Activated CD8-positive, alpha-beta memory T cell treated with anti-CD3 and anti-CD28 coated beads, Interleukin-2, amount 50 U/mL, for 24 hours (primary cell): ENCODE data around the gene RESP18.
"Not testable (repeated sequence)": the region's sequence is repeated elsewhere in the genome, so short reads cannot be mapped to it uniquely, and the experiment has no call there.

Source experiments
- DNase-seq: peaks from one replicate; pipeline ENCODE4 v3.0.0-alpha.2; 2020; ENCODE audit errors: extremely low read depth

RESP18 gene

DNA sequence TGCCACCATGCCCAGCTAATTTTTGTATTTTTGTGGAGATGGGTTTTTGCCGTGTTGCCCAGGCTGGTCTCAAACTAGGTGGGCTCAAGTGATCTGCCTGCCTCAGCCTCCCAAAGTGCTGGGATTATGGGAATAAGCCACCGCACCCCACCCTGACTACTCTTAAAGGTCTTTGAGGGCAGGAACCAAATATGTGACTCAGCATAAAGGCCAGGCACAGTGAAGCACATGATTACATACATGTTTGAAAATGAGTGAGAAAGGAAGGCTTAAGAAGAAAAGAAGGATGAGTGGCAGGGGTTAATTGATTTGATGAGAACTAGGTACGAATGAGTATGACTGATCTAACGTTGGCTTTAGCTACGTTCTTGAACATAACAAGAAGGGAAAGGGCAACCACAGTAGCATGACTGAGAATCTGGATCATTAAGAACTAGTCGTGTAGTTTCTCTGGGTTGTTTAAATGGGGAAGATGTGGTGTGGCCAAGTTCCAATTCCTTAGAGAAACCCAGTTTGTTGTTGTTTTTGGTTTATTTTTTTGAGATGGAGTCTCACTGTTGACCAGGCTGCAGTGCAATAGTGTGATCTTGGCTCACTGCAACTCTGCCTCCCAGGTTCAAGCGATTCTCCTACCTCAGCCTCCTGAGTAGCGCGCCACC is 6.8 kb downstream of the RESP18 start:
- no peak for DNase-seq

DNA sequence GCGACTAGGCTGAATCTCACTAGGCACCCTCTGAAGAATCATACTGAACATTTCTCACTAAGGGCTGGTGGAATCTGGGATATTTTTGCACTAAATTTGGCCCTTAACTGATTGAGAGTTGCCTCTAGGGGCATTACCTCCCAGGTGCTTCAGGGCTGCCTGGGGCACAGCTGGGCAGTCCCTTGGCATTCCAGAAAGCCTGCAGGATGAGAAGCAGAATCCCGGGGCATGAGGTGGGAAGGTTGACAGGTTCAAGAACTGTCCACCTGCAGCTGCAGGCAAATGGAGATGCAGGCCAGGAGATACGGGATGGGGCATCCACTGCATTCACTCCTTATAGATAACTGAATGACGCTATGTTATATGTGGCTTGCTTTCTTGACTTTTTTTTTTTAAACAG is 7.4 kb downstream of the RESP18 start:
- no peak for DNase-seq

DNA sequence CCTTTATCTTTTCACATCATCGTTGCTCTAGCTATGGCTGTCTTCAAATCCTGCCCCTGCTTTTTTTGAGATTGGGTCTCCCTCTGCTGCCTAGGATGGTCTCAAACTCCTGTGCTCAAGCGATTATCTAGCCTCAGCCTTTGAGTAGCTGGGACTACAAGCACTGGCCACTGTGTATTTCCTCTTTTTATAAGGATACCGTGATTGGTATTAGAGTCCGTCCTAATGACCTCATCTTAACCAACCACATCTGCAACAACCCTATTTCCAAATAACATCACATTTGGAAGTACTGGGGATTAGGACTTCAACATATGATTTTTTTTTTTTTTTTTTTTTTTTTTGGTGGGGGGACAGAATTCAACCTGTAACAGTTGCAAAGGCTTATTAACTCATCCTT is 9.1 kb downstream of the RESP18 start:
- DNase-seq = no peak

DNA sequence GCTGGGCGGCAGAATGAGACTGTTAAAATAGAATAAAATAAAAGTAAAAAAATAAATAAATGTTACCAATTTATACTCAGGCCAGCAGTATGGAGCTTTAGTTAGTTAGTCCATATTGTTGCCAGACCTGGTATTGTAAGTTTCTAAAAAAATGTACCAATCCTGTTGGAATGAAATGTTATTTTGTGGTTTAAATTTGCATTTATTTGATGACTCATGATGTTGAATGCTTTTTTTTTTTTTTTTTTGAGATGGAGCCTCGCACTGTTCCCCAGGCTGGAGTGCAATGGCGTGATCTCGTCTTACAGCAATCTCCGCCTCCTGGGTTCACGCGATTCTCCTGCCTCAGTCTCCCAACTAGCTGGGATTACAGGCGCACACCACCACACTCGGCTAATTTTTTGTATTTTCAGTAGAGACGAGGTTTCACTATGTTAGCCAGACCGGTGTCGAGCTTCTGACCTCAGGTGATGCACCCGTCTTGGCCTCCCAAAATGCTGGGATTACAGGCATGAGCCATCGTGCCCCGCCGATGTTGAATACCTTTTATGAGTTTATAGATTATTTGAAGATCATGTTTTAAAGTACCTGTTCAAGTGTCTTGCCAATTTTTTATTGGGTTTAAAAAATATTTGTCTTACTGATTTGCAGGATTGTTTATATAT is 17.6 kb downstream of the RESP18 start:
- no peak for DNase-seq

DNA sequence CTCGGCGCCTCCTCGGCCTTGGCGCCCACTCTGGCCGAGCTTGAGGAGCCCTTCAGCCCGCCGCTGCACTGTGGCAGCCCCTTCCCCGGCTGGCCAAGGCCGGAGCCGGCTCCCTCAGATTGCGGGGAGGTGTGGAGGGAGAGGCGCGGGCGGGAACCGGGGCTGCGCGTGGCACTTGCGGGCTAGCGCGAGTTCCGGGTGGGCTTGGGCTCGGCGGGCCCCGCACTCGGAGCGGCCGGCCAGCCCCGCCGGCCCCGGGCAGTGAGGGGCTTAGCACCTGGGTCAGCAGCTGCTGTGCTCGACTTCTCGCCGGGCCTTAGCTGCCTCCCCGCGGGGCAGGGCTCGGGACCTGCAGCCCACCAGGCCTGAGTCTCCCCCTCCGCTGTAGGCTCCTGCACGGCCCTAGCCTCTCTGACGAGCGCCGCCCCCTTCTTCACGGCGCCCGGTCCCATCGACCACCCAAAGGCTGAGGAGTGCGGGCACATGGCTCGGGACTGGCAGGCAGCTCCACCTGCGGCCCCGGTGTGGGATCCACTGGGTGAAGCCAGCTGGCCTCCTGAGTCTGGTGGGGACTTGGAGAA is 19.8 kb downstream of the RESP18 start:
- not testable (repeated sequence) for DNase-seq

GRCh38 chr2:219309278-219309677 is 23.3 kb downstream of the RESP18 start, which contains the start of gene PTPRN:
Gene PTPRN, minus strand, starts transcription at chr2:219309401. Its CDS starts 69 bp downstream, at chr2:219309332.
- DNase-seq = no peak

DNA sequence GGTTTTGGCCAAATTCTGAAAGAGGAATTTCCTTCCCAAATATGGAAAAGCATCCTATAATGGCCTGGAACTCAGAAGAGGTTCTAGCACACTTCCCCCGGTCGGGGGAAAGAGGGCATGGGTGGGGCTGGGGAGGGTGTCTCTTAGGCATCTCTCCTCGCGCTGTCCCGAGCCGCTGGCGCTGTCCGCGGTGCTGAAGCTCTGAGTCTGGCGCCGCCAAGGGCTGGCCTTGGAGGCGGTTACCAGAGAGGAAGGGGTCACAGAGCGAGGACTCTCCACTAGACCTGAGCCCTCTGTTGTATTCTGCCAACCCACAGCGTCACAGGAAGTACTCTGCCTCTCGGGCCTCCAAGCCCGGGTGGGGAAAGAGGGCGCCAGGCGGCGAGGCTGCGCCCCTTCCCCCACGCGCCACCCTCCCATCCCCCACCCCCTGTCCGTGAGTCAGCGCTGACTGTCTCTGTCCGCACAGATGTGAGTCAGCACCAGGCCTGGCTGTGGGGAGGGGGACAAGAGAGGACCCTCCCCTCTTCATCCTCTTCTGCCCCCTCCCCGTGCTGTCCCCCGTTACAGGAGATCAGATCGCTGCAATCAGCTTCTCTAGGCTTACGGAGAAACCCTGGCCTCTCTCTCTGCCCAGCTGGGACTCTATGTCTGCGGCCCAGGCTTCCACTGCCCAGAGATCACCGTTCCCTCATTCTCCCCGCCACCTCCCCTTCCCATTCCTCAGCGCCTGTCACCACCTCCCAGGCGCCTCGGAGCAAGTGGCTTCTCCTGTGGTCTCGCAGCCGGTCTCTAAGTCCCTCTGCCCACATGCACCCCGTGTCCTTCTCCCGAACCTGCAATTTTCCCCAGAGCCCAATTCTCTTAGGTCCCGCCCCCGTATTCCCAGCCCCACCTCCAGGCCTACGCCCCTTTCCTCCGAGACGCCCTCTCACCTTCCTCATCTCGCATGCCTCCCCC is 24.1 kb downstream of the RESP18 start:
- DNase-seq = no peak

GRCh38 chr2:219306047-219306446 is 26.5 kb downstream of the RESP18 start:
- no peak for DNase-seq

DNA sequence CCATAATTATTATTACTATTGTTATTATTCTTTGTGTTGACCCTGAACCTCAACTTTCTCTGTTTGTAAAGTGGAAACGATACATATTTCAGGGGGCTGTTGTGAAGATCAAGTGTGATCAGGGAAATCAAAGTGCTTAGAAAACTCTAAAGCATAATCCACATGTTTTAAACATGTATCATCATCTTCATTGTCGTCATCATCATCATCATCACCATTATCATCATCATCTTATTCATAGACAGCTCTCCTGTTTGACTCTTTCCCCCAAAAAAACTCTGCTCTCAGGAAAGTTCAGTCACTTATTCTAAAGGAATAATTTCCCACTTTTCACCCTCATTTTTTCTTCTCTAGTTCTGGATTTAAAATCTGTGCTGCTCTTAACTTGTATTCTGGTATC is 28.3 kb downstream of the RESP18 start:
- DNase-seq = no peak

- DNase-seq = no peak
Observed at GRCh38 chr2:219302412-219302968, 30.1 kb downstream of the RESP18 start.

- DNase-seq = no peak
Observed at GRCh38 chr2:219300022-219300421, 32.5 kb downstream of the RESP18 start.

DNA sequence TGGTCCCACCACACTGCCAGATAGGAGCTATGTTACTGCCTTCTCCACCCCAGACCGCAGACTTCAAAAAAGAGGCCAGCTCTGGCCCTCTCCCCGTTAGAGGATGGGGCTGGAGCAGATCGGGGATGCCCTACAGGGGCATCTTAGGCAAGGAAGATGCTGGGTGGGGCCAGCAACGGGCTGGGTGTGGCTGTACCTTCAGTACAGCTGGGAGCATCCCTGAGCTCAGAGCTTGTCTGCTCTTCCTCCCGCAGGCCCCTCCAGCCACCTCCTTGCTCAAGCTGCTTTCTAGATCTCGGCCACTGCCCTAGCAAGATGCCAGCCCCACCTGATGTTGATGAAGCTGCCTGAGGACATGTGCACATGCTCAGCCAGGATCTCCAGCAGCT is 33.2 kb downstream of the RESP18 start:
- DNase-seq = no peak

DNA sequence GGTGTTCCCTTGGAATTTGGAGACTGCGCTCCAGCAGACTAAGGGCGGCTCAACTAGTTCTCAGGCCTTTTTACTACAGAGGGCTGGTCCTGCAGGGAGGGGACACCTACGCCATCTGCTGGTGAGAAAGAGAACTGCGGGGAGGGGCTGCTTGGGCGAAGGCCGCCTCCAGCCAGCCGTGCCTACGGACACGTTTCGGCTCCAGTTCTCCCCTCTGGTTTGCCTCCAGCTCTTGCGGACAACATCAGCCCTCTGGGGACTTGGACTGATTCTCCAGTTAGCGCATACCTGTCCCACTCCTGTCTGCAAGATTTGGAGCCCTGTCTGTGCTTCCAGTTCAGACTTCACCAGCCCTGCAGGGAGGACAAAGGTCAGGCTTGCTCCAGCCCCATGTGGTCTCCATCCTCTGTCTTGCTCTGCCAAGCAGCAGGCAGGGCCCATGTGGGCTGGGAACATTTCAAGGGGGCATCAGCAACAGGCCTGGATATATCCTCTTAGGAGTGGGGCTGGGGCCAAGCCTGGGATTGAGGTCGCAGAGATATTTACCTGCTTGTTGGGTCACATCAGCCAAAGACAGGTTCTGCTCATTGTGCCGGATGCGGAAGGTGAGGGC is 33.7 kb downstream of the RESP18 start:
- peak; percentile 79 for DNase-seq

- no peak for DNase-seq
Observed at GRCh38 chr2:219297766-219298456, 34.6 kb downstream of the RESP18 start.

DNA sequence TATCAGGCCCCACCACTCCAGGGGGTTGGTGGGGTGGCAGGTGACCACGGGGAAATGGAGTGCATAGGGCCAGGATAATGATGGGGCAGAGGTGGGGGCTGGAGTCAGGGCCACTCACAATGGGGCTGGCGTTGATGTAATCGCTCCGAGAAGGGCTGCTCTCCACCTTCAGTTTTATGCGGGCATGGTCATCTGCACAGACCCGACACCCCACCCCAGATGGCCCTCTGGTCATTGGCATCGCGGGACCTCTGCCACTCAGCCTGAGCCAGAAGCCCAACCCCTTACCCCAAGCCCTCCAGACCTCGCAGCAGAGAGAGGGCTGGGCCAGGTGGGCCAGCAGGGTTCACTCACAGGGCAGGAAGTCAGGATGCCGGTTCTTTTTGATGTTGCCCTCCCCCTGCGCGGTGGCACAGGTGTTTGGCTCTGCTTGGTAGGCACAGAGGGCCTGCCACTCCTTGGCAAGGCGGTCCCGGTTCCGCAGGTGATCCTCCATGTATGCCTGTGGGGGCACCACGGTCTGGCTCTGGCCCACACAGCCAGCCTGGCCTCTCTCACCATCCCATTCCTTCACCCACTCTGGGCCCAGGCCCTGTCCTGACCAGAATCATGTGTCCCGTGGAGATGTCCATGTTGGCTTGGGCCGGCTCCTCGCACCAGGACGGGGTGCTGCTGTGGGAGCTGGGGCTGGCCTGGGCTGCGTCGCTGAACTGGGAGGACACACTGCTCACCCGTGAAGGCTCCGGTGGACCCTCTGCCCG is 35.7 kb downstream of the RESP18 start:
- DNase-seq = no peak

- DNase-seq = no peak
Observed at GRCh38 chr2:219296142-219296541, 36.4 kb downstream of the RESP18 start.

DNA sequence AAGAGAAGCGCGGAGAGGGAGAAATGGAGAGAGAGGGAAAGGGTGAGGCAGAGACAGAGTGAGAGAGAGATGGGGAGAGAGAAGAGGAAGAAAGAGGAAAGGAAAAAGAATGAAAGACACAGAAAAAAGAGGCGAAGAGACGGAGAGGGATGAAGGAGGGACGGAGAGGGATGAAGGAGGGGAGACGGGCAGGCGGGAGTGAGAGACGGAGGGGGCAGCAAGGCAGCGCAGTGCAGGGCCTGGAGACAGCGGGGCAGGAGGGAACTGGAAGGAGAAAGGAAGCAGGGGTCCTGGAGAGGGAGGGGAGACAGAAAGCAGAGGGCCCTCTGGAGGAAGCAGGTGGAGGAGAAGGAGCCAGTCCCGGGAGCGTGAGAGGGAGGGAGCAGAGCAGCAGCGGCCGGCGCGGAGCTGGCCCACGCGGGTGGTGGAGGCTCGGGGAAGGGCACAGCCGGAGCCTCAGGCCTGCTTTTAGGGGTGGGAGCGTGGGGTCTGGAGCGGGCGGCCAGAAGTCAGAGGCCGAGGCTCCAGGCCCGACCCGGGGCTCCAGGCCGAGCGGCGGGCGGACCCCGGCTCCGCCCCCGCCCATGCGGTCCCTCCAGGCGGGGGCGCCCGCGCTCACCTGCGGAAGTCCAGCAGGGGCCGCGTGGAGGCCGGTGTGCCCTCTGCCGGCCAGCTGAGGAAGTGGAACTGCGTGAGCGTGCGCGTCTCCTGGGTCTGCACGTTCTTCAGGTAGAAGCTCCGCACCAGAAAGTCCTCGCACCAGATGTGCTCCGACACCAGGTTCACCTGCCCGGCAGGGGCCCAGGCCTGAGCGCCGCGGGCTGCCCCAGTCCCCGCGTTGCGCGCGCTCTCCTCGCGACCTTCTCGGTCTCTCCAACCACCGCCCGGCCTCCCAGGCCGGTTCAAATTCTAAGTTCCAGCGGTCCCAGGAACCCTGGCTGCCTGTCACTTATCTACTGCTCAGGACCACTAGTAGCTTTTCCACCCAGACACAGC is 37.9 kb downstream of the RESP18 start:
- DNase-seq = peak; percentile 65

DNA sequence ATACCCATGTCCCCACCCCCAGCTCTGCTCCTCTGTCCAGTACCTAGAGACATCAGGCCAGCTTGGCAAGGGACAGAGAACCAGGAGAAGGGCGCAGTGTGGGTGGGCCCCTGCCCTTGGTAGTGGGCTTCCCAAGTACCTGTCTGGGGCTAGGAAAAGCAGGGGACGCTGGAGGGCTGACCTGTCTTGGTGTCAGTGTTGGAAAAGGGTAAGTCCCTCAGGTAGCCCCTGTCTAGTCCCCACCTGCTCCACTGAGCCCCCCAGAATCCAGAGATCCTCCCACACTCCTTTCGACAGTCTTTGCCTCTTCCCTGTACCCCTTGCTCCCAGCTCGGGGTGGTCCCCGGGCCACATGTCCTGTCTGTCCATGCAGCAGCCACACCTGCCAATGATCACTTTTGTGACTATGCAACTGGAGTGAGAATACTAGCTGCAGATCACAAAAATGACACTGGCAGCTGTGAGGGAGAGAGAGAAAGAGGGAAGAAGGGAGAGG is 38.8 kb downstream of the RESP18 start:
- no peak for DNase-seq

GRCh38 chr2:219292616-219293015 is 39.9 kb downstream of the RESP18 start:
- DNase-seq = no peak
